ENCODE results near the gene ZNF587.
"Not testable (repeated sequence)": the region's sequence is repeated elsewhere in the genome, so short reads cannot be mapped to it uniquely, and the experiment has no call there.

The ZNF587 gene

DNA sequence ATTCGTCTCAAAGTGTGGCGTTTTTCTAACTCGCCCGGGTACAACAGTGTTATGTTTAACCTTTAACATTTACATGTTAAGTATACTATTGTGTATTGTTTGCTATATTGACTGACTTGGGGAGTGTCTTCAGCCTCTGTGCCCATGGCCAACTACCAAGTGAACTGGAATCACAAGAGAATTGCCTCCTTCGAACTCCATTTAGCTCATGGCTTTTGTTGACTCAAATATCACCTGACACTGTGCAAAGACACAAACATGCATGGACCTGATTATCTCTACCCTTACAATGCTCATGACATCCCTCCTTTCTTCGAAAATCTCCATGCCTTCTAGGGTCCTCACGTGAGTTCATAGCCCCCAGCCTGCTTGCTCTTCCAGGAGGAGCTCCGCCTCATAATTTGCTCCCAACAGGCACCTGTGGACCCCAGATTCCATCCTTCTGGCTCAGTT is 38.5 kb downstream of the ZNF587 start:
- DNase-seq: no peak

DNA sequence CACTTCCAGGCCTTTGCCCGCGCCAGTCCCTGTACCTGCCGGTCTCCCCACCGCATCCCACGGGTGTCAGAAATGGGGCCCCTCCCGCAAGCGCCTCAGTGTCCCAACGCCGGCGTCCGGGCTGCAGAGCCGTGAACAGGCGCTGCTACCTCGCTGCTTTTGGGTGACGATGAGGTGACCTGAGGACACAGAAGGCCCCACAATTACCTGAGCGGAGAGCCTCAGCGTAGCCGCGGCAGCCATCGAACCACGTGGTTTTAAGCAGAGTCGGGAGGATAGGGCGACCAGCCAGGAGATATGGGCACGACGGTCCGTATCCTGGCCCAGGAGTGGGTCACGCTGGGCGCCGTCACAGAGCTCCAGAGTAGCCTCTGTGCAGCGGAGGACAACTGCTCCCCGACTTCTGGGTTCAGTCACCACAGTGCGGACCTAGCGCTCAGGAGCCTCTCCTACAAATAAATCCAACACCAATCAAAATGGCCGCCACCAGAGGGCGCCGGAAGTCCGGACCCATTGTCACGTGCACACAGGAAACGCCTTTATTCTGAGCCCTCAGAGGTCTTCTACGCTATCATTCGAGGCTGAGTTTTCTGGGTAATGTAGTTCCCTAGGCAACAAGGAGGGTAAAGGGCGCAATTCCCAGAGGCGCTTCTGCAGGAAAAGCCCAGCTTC is 39.0 kb downstream of the ZNF587 start, which contains the start of gene ZNF814:
Gene ZNF814 (minus strand): TSS at position 478 of the 672 bp plus-strand sequence. CDS start 235 bp downstream, at position 243.
- DNase-seq: no peak

DNA sequence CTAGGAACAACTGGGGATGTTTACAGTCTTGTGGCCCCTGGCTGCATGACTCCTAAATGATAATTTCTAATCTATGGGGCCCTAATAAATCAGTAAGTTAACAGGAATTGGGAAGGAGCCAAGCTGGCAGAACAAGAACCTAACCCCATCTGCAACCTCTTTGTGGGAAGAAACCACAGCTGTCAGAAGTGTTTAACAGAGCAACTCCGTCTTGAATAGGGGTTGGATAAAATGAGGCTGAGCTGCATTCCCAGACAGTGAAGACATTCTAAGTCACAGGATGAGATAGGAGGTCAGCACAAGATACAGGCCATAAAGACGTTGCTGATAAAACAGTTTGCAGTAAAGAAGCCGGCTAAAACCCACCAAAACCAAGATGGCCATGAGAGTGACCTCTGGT is 41.0 kb downstream of the ZNF587 start:
- not testable (repeated sequence) for DNase-seq

DNA sequence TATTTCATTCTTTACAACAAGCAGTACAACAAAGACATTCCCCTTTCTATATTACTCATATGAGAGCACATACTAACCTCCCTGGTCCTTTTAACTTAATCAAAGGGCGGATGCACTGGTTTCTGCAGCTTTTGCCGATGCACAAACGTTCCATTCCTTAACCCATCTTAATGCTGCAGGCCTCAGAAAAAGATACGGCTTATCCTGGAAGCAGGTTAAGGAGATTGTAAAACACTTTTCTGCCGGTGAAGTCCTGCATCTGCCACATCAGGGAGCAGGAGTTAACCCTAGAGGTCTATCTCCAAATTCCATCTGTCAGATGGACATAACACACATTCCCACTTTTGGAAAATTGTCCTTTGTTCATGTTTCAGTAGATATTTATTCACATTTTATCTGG is 50.7 kb downstream of the ZNF587 start:
- no peak for DNase-seq

DNA sequence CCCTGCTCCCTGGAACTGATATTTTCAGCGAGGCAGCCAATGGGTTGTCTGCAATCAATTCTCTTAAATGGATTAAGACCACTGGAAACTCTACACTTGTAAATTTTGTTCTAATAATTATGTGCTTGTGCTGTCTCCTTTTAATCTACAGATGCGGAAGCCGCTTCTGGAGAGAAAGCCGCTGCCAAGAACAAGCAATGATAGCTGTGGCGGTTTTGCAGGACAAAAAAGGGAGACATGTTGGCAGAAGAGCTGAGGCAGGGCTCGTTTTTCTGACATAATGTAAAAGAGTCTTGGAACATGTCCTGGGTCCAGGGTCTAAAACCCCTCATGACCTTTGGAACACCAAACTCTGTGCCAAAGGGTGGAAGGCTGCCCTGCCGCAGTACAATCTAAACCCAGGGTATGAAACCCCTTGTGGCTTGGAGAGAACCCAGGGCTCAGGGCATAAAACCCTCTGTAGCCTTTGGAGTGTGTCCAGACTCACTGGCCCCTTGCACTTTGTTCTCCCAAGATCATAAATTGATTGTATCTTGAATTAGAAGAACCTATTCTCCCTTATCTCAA is 54.0 kb downstream of the ZNF587 start:
- no peak for DNase-seq

DNA sequence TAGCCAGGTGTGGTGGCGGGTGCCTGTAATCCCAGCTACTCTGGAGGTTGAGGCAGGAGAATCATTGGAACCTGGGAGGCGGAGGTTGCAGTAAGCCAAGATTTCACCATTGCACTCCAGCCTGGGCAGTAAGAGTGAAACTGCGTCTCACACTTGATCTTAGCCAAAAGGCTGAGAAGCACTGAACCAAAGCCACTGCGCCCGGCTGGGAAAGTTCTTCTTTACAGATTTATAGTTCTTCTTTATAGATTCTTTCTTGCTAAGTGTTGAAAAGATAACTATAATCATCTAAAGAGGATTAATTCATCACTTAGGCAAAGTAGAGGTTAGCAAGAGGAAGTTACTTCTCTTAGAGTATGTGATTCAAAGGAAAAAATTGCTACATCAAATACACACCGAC is 55.6 kb downstream of the ZNF587 start:
- DNase-seq: no peak

DNA sequence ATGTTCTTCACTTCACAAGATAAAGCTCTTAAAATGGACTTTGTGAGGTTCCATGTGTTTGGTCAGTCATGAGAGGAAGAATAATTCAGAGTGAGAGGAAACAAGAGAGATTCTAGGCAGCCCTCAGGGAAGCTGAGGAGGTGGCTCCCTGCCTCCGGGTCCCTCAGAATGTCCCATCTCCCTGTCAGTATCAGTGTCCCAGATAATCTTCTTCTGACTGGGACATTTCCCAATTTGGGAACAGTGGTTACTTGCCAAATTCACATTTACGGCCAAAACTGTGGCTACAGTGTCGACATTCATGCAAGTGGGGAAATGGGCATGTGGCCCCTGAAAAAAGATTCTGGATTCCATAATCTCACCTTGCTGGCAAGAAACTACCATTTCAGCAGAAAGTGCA is 57.7 kb downstream of the ZNF587 start:
- no peak for DNase-seq

DNA sequence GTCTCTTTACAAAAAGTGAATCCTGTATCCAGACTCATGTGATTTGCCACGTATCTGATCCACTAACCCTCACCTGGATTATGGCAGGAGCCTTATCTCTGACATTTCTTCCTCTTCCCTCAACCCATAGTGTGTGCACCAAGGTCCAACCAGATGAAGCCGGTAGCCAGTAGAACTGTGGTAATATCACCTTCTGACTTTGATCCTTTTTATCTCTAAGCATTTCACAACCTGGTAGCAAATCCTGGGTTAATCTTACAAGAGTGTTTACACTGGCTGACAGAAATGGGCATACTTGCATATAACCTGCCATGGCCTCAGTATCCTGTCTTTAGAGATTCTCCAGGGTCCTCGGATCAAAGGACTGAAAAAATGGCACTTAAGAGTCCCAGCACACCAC is 64.9 kb downstream of the ZNF587 start:
- no peak for DNase-seq
